H1 (cell line): ENCODE data around the gene BET1L. TPM values are rescaled to one million over a fixed set of nuclear protein-coding genes. Genes with fewer than 3 reads are reported as not detected.

ENCODE experiments used
- BCL11A ChIP-seq, 2 experiments: IDR thresholded peaks; one replicate each; pipeline ENCODE4 v1.6.1; 2011; ENCODE audit warnings: low read depth in 2 of 2, low read length in 2 of 2, mild to moderate bottlenecking in 2 of 2
- BRCA1 ChIP-seq: IDR thresholded peaks from 2 replicates; pipeline ENCODE4 v1.6.1; 2012; ENCODE audit warnings: low read depth, low read length, improper control_type of control experiment
- CHD2 ChIP-seq: IDR thresholded peaks from 2 replicates; pipeline ENCODE4 v1.6.1; 2012; ENCODE audit warnings: low read length, improper control_type of control experiment
- CHD7 ChIP-seq: fragments of 300-600 bp; sonication (generic); IDR thresholded peaks from 2 replicates; pipeline ENCODE4 v1.7.1; 2012; ENCODE audit warnings: low read length, moderate library complexity, mild to moderate bottlenecking, inconsistent platforms; ENCODE audit not compliant: insufficient replicate concordance
- EZH2 ChIP-seq: fragments of 200-600 bp; sonication (generic); IDR thresholded peaks from 2 replicates; pipeline ENCODE4 v1.7.1; 2012; ENCODE audit warnings: low read depth, mild to moderate bottlenecking, moderate library complexity, low read length, inconsistent platforms; ENCODE audit not compliant: severe bottlenecking
- GABPA ChIP-seq: IDR thresholded peaks from 2 replicates; pipeline ENCODE4 v1.6.1; 2011; ENCODE audit warnings: mild to moderate bottlenecking, low read length, moderate library complexity, borderline replicate concordance; ENCODE audit not compliant: insufficient read depth
- JUN ChIP-seq: IDR thresholded peaks from 2 replicates; pipeline ENCODE4 v1.6.1; 2011; ENCODE audit warnings: low read depth, mild to moderate bottlenecking, improper control_type of control experiment, low read length
- SAP30 ChIP-seq: fragments of 300-600 bp; sonication (generic); IDR thresholded peaks from 2 replicates; pipeline ENCODE4 v1.7.1; 2012; ENCODE audit warnings: low read length, moderate library complexity, mild to moderate bottlenecking, inconsistent platforms; ENCODE audit not compliant: insufficient read depth, insufficient replicate concordance
- SUZ12 ChIP-seq: fragments of 200-600 bp; sonication (generic); IDR thresholded peaks from 2 replicates; pipeline ENCODE4 v1.6.1; 2012; ENCODE audit warnings: mild to moderate bottlenecking, inconsistent platforms, low read length, moderate library complexity, mixed read lengths
- TAF1 ChIP-seq: IDR thresholded peaks from 2 replicates; pipeline ENCODE4 v1.6.1; 2011; ENCODE audit warnings: mild to moderate bottlenecking, low read depth, low read length
- polyA plus RNA-seq, 7 experiments: library from polyadenylated mRNA; depleted of rRNA in 3 of 7; stranded (reverse) in 5 of 7; unstranded in 2 of 7; fragments of >200 nt in 5 of 7; fragments of 200-250 nt in 2 of 7; gene quantifications; 1 replicate in 5 of 7; 2 replicates in 1 of 7; 4 replicates in 1 of 7; pipeline versions ENCODE4 v1.2.1 to v1.2.3, GENCODE V29; 2011 to 2013; ENCODE audit warnings: missing spikeins in 2 of 7, mixed read lengths in 2 of 7
- total RNA-seq: library from RNA; stranded (reverse); fragmentation: NEBNext Ultra II Directional; extraction: Animal tissue kit (Norgen Biotek cat#: 25700); gene quantifications from 2 replicates; pipeline ENCODE4 v1.2.1, GENCODE V29; 2021

The BET1L gene
- total and polyA plus RNA-seq, 2 of the 8 experiments (the other 6 are each of a cell fraction or from before 2014, with no cell fraction given) = 40.2 to 61.9 TPM

- TF ChIP-seq SAP30 (peak; percentile 86), SUZ12 (no peak), BRCA1 (no peak), BCL11A (IDR thresholded peaks at IDR 0.05; ENCODE audit: low read depth in 2 of 2, low read length in 2 of 2) (no peak), GABPA (no peak), EZH2 (no peak), CHD2 (no peak), JUN (no peak), TAF1 (peak; percentile 79), CHD7 (no peak)
Measured at GRCh38 chr11:235997-236773, 29.0 kb upstream of the BET1L start, which contains the start of gene SIRT3 (continued).
